OCI-LY3 (cell line): ENCODE measurements around the gene CCL4L2.

Experiments
- EZH2phosphoT487 ChIP-seq: fragments of 200-600 bp; shearing (Covaris generic); IDR thresholded peaks from 2 replicates; pipeline ENCODE4 v1.6.1; 2018; ENCODE audit warnings: antibody characterized with exemption, mixed run types, low read depth
- TF ChIP-seq, protein P1 (sequence below): fragments of 200-600, 300-600 bp; sonication (generic); IDR thresholded peaks from 2 replicates; pipeline ENCODE4 v1.5.1; 2014; ENCODE audit warnings: antibody characterized with exemption, low read length, low read depth

DNA sequence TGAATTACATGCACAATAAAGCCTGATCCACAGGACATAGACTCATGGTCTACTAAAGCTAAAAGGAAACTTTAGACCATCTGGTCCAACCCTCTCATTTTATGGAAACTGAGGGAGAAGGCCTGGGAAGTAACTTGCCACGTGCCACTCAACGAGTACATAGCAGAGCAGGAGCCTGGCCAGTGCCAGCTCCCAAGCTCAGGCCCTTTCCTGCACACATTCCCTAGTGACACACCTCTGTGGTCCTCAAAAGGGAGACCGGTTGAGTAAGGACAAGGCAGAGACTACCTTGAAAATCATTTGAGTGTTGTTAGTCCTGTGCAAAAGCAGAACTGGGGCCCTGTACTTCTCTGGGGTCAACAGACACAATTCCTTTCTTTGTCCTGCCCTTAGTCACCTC, 2.8 kb downstream of the CCL4L2 start:
- TF ChIP-seq, protein P1, sequence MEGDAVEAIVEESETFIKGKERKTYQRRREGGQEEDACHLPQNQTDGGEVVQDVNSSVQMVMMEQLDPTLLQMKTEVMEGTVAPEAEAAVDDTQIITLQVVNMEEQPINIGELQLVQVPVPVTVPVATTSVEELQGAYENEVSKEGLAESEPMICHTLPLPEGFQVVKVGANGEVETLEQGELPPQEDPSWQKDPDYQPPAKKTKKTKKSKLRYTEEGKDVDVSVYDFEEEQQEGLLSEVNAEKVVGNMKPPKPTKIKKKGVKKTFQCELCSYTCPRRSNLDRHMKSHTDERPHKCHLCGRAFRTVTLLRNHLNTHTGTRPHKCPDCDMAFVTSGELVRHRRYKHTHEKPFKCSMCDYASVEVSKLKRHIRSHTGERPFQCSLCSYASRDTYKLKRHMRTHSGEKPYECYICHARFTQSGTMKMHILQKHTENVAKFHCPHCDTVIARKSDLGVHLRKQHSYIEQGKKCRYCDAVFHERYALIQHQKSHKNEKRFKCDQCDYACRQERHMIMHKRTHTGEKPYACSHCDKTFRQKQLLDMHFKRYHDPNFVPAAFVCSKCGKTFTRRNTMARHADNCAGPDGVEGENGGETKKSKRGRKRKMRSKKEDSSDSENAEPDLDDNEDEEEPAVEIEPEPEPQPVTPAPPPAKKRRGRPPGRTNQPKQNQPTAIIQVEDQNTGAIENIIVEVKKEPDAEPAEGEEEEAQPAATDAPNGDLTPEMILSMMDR, result no peak
- no peak for TF ChIP-seq EZH2phosphoT487
